OCI-LY7 (cell line): ENCODE data around the gene AMBN. TPM values are rescaled to one million over a fixed set of nuclear protein-coding genes. Genes with fewer than 3 reads are reported as not detected.

ENCODE experiments used
- BruUV-seq: library from RNA; stranded (reverse); fragments of 400-500 nt; replicated peaks from 2 replicates; lab custom pipeline; 2021; lab: Mats Ljungman, UMichigan
- CTCF ChIA-PET: fragments of 300-600 bp; sonication (Branson Sonifier 250); formaldehyde crosslinking; loops from one replicate; lab custom pipeline; 2022; ENCODE audit warnings: antibody characterized with exemption; ENCODE audit not compliant: unreplicated experiment; lab: Charles Lee
- POLR2A ChIA-PET: fragments of 300-600 bp; sonication (Branson Sonifier 250); formaldehyde crosslinking; loops from one replicate; lab custom pipeline; 2022; ENCODE audit warnings: antibody characterized with exemption; lab: Charles Lee
- DNase-seq: peaks from one replicate; pipeline ENCODE4 v3.0.0-alpha.2; 2015; ENCODE audit warnings: low spot score
- H2AFZ ChIP-seq: fragments of 200-600 bp; sonication (generic), shearing (Covaris generic); 2 replicates; pipeline ENCODE4 v1.6.1; 2014; ENCODE audit warnings: mild to moderate bottlenecking, antibody characterized with exemption, low read length, moderate library complexity
- H3K27ac ChIP-seq: fragments of 200-600 bp; sonication (generic); 2 replicates; pipeline ENCODE4 v1.5.1; 2014; ENCODE audit warnings: mixed run types, low read depth, mild to moderate bottlenecking, moderate library complexity, low read length, inconsistent platforms; ENCODE audit not compliant: poor library complexity, severe bottlenecking
- H3K36me3 ChIP-seq: fragments of 200-600 bp; sonication (generic); 2 replicates; pipeline ENCODE4 v1.6.1; 2014; ENCODE audit warnings: mild to moderate bottlenecking, antibody characterized with exemption, low read length, moderate library complexity, mixed read lengths; ENCODE audit not compliant: insufficient read depth
- H3K4me1 ChIP-seq: fragments of 200-600 bp; sonication (generic); 2 replicates; pipeline ENCODE4 v1.5.1; 2014; ENCODE audit warnings: mild to moderate bottlenecking, low read length; ENCODE audit not compliant: insufficient read depth, poor library complexity, severe bottlenecking
- H3K4me2 ChIP-seq: fragments of 200-600 bp; sonication (generic); 2 replicates; pipeline ENCODE4 v1.6.1; 2014; ENCODE audit warnings: mild to moderate bottlenecking, low read length
- H3K4me3 ChIP-seq: fragments of 200-600 bp; sonication (generic); 2 replicates; pipeline ENCODE4 v1.5.1; 2014; ENCODE audit warnings: mild to moderate bottlenecking, low read depth, low read length; ENCODE audit not compliant: poor library complexity, severe bottlenecking
- H3K79me2 ChIP-seq: fragments of 200-600 bp; sonication (generic); 2 replicates; pipeline ENCODE4 v1.6.1; 2016; ENCODE audit warnings: low read depth, mild to moderate bottlenecking, low read length, moderate library complexity, mixed read lengths; ENCODE audit not compliant: insufficient read depth
- H3K9me2 ChIP-seq: fragments of 200-600 bp; sonication (generic); 2 replicates; pipeline ENCODE4 v1.6.1; 2016; ENCODE audit warnings: mild to moderate bottlenecking, low read length, mixed read lengths; ENCODE audit not compliant: insufficient read depth
- H3K9me3 ChIP-seq: fragments of 200-600 bp; sonication (generic); 2 replicates; pipeline ENCODE4 v1.6.1; 2014; ENCODE audit warnings: mild to moderate bottlenecking, mixed run types, low read length, mixed read lengths
- H4K20me1 ChIP-seq: fragments of 200-600 bp; sonication (generic); 2 replicates; pipeline ENCODE4 v1.6.1; 2014; ENCODE audit warnings: mild to moderate bottlenecking, antibody characterized with exemption, low read length, moderate library complexity, mixed read lengths; ENCODE audit not compliant: insufficient read depth
- CTCF ChIP-seq: fragments of 200-600 bp; sonication (generic); conservative IDR thresholded peaks from 2 replicates; pipeline ENCODE4 v1.5.1; 2014; ENCODE audit warnings: mild to moderate bottlenecking, antibody characterized with exemption, low read length, moderate library complexity, mixed read lengths
- EZH2phosphoT487 ChIP-seq: fragments of 200-600 bp; sonication (generic); IDR thresholded peaks from 2 replicates; pipeline ENCODE4 v1.6.1; 2018; ENCODE audit warnings: low read depth, borderline replicate concordance, mild to moderate bottlenecking, mixed run types, antibody characterized with exemption, low read length, moderate library complexity, mixed read lengths
- intact Hi-C: fragments of 100-400 bp; cut with micrococcal nuclease; formaldehyde crosslinking; loops from one replicate; pipeline ENCODE4 v1.10.0; 2022; ENCODE audit not compliant: unreplicated experiment
- total RNA-seq, 2 experiments: library from RNA; depleted of rRNA in 1 of 2; stranded (reverse); fragments of >200 nt in 1 of 2; shearing (Covaris generic) in 1 of 2; gene quantifications; 2 replicates each; pipeline ENCODE4 v1.2.3, GENCODE V29; 2014 to 2022

The AMBN gene
- total RNA-seq, 2 experiments from 2014 or later = not detected

DNA sequence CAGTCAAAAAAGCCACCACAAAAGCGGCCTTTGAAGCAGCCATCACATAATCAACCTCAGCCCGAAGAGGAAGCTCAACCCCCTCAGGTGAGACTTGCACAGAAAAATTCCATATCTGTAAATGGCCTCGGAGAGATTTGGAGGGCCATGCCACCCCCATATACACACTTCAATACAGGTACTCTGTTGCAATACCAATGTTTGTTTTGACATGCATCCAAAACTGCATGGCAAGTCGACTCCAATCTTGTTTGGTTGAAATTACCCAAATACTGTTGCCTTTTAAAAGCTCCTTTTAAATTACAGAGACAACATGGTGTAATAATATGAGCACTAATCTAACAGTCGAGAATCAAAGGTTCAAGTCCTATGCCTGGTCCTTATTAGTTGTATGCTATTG is 42.4 kb downstream of the AMBN start:
- Histone ChIP-seq H3K36me3 (peaks cover 14% of the 10 kb centered on the region; the same call in 1 of the 2 replicates), H4K20me1 (no peaks in the 10 kb centered on the region), H3K9me2 (no peaks in the 10 kb centered on the region), H3K79me2 (no peaks in the 10 kb centered on the region), H3K27ac (no peak overlapping the region), H3K4me2 (no peak overlapping the region), H3K9me3 (no peaks in the 10 kb centered on the region), H2AFZ (no peak overlapping the region), H3K4me1 (peaks cover 6% of the 10 kb centered on the region), H3K4me3 (no peak overlapping the region)
- intact Hi-C loops = no loop called here
- DNase-seq = no peak
- ChIA-PET POLR2A (interaction anchor here (0.9 kb wide), 1 partner anchor 101 kb away, joined by 3 read pairs; no protein-coding TSS in a partner anchor), CTCF (no interaction called here)
- TF ChIP-seq EZH2phosphoT487 (no peak), CTCF (no peak)
- no TSS peak for BruUV-seq

DNA sequence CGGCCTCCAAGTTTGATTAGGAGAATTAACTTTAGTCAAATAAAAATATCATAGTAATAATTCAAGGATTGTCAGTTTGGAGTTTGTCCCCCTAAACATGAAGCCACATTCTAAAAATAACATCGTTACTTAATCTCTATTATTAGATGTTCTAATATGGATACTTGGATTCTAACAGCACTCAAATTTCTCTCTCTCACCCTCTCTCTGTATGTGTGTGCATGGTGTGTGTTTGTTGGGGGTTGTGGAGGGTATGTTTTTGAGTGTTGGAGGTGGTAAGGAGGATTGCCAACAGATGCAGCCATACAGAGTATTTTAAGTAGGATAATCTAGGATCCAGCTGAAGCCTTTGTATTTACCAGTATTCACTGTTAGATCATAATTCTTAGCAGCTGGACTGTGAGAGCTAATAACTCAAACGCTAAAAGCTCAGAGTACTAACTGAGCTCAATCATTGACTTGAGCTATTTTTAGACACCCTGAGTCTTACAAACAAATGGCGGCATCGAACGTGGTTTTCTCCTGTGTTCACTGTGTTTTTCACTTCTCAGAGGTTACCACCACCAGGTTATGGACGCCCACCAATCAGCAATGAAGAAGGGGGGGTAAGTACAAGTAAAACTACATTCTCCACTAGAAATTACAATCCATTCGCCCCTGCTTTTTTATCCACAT is 45.3 kb downstream of the AMBN start:
- H3K4me2 ChIP-seq = no peak overlapping the region
- CTCF ChIA-PET = no interaction called here
- H3K9me3 ChIP-seq = no peaks in the 10 kb centered on the region

More for the DNA sequence above, 45.3 kb downstream of the AMBN start:
- intact Hi-C loops = no loop called here
- POLR2A ChIA-PET = interaction anchor here (0.6 to 1.8 kb wide), 5 partner anchors 8 to 289 kb away, joined by 3 to 9 read pairs (median 4); partner anchors contain the start of gene ENAM
- no peak overlapping the region for H2AFZ ChIP-seq
- no peak overlapping the region for H3K27ac ChIP-seq
- H3K4me3 ChIP-seq = no peak overlapping the region
- no TSS peak for BruUV-seq
- H4K20me1 ChIP-seq = no peaks in the 10 kb centered on the region
- H3K36me3 ChIP-seq = peaks cover 5% of the 10 kb centered on the region; the same call in 1 of the 2 replicates
- H3K79me2 ChIP-seq = no peaks in the 10 kb centered on the region
- no peaks in the 10 kb centered on the region for H3K4me1 ChIP-seq
- H3K9me2 ChIP-seq = no peaks in the 10 kb centered on the region
- no peak for TF ChIP-seq EZH2phosphoT487
- TF ChIP-seq CTCF = no peak
- no peak for DNase-seq
